Mucosa of descending colon (tissue), 3 donors: ENCODE measurements around the gene ZSCAN10. TPM values are rescaled to one million over a fixed set of nuclear protein-coding genes. Genes with fewer than 3 reads are reported as not detected.

Source experiments
- ATAC-seq: fragments of 200-7000 bp; cut with Tn5 transposase; one replicate; pipeline ENCODE4 v1.9.1; 2020; ENCODE audit warnings: mild to moderate bottlenecking, moderate library complexity
- DNase-seq, 3 donors: peaks; one replicate each; pipeline ENCODE4 v3.0.0-alpha.2; 2020
- H3K36me3 ChIP-seq: fragments of 200-600 bp; one replicate; pipeline ENCODE4 v1.8.0; 2021; ENCODE audit warnings: low read depth, mild to moderate bottlenecking
- H3K4me1 ChIP-seq: fragments of 200-600 bp; one replicate; pipeline ENCODE4 v1.8.0; 2021; ENCODE audit warnings: low read depth, mild to moderate bottlenecking
- H3K4me3 ChIP-seq: fragments of 200-600 bp; one replicate; pipeline ENCODE4 v1.8.0; 2021; ENCODE audit warnings: mild to moderate bottlenecking
- H3K9me3 ChIP-seq: fragments of 200-600 bp; one replicate; pipeline ENCODE4 v1.8.0; 2021; ENCODE audit warnings: mild to moderate bottlenecking
- CTCF ChIP-seq: fragments of 200-600 bp; IDR thresholded peaks from one replicate; pipeline ENCODE4 v1.8.0; 2022; ENCODE audit warnings: antibody characterized with exemption, mild to moderate bottlenecking
- intact Hi-C, 2 donors: fragments of 100-400 bp; cut with DNase I in 1 of 2; cut with micrococcal nuclease in 1 of 2; formaldehyde crosslinking; loops; one replicate each; pipeline versions ENCODE4 v1.11.0 to v1.11.1; 2022; cut with DNase I, micrococcal nuclease
- total RNA-seq, 3 donors: library from RNA; stranded (reverse); fragmentation: NEBNext Ultra II Directional in 2 of 3; extraction: Animal tissue kit (Norgen Biotek cat#: 25700) in 2 of 3; gene quantifications; one replicate each; pipeline versions ENCODE4 v1.2.1 to v1.2.4, GENCODE V29; 2021 to 2023
- donor health status: DM: no; HTN: no; CAD: no; lungs with moderate emphysema.
- donor health status: DM: no; HTN: no; CAD: no.
- donor health status: DM: no; HTN: yes; CAD: no.

Gene ZSCAN10
- total RNA-seq, 3 donors from 2014 or later, result not detected

- Histone ChIP-seq H3K4me3 (no peak overlapping the region), H3K36me3 (no peaks in the 10 kb centered on the region), H3K4me1 (no peaks in the 10 kb centered on the region), H3K9me3 (no peaks in the 10 kb centered on the region)
- no peak for TF ChIP-seq CTCF
- intact Hi-C loops, result no loop called here
- ATAC-seq (no peak), DNase-seq (peak in 1 of 3 donors; percentile 48)
These were observed 38.2 kb upstream of the ZSCAN10 start for GRCh38 chr16:3137267-3137666.

- intact Hi-C loops, result no loop called here
- ATAC-seq (peak; percentile 3), DNase-seq (no peak)
- Histone ChIP-seq H3K4me1 (no peaks in the 10 kb centered on the region), H3K36me3 (no peaks in the 10 kb centered on the region), H3K9me3 (no peaks in the 10 kb centered on the region), H3K4me3 (peak overlapping the region; percentile 82)
- no peak for TF ChIP-seq CTCF
These were observed 36.1 kb upstream of the ZSCAN10 start for GRCh38 chr16:3135126-3135715.

- Histone ChIP-seq H3K4me3 (peak within 1 kb of the TSS; percentile 82), H3K36me3 (no peaks in the 10 kb centered on the region), H3K4me1 (peaks cover 4% of the 10 kb centered on the region), H3K9me3 (no peaks in the 10 kb centered on the region)
- peak; percentile 97 for ATAC-seq
- no peak for TF ChIP-seq CTCF
- intact Hi-C loops, result no loop called here
- DNase-seq, result peak; percentile 94 to 97 (median 95)
These were observed 35.4 kb upstream of the ZSCAN10 start, which contains the start of gene ZNF213 for GRCh38 chr16:3134338-3135125. Gene ZNF213, plus strand, starts transcription at chr16:3135029. Its CDS starts 2,252 bp downstream, at chr16:3137281.

- no peak for TF ChIP-seq CTCF
- Histone ChIP-seq H3K4me3 (peak overlapping the region; percentile 82), H3K4me1 (peaks cover 10% of the 10 kb centered on the region), H3K9me3 (no peaks in the 10 kb centered on the region), H3K36me3 (no peaks in the 10 kb centered on the region)
- no peak for DNase-seq
- intact Hi-C loops, result no loop called here
- ATAC-seq, result no peak
These were observed 34.8 kb upstream of the ZSCAN10 start for GRCh38 chr16:3133844-3134243.

- Histone ChIP-seq H3K4me3 (no peak overlapping the region), H3K4me1 (peaks cover 13% of the 10 kb centered on the region), H3K9me3 (no peaks in the 10 kb centered on the region), H3K36me3 (no peaks in the 10 kb centered on the region)
- DNase-seq (peak in 2 of 3 donors; percentile 55 to 66), ATAC-seq (peak; percentile 11)
- no peak for TF ChIP-seq CTCF
- intact Hi-C loops, result no loop called here
These were observed 32.8 kb upstream of the ZSCAN10 start for GRCh38 chr16:3131755-3132377.
